Epithelial cell of esophagus (primary cell): ENCODE data around the gene NRXN2.

Source experiments
- DNase-seq: peaks from one replicate; pipeline ENCODE4 v3.0.0; 2010; ENCODE audit warnings: low read depth
- H3K4me3 ChIP-seq: 2 replicates; pipeline ENCODE4 v1.5.1; 2011; ENCODE audit warnings: mild to moderate bottlenecking, low read length, control low read depth
- TF ChIP-seq, protein P1 (sequence below): IDR thresholded peaks from 2 replicates; pipeline ENCODE4 v1.5.1; 2011; ENCODE audit warnings: low read depth, mild to moderate bottlenecking, low read length, control low read depth, inconsistent platforms; ENCODE audit not compliant: insufficient read depth; ENCODE audit errors: missing control alignments

The NRXN2 gene

DNA sequence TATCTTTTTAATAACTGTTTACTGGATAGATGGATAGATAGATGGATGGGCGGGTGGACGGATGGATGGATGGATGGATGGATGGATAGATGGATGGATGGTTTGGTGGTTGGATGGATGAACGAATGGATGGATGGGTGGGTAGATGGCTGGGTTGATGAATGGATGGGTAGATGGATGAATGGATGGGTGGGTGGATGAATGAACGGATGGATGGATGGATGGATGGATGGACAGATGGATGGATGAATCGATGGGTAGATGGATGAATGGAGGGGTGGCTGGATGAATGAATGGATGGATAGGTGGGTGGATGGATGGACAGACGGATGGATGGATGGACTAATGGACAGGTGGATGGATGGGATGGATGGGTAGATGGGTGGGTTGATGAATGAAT, 145.8 kb downstream of the NRXN2 start:
- H3K4me3 ChIP-seq = no peak overlapping the region
- TF ChIP-seq, protein P1, sequence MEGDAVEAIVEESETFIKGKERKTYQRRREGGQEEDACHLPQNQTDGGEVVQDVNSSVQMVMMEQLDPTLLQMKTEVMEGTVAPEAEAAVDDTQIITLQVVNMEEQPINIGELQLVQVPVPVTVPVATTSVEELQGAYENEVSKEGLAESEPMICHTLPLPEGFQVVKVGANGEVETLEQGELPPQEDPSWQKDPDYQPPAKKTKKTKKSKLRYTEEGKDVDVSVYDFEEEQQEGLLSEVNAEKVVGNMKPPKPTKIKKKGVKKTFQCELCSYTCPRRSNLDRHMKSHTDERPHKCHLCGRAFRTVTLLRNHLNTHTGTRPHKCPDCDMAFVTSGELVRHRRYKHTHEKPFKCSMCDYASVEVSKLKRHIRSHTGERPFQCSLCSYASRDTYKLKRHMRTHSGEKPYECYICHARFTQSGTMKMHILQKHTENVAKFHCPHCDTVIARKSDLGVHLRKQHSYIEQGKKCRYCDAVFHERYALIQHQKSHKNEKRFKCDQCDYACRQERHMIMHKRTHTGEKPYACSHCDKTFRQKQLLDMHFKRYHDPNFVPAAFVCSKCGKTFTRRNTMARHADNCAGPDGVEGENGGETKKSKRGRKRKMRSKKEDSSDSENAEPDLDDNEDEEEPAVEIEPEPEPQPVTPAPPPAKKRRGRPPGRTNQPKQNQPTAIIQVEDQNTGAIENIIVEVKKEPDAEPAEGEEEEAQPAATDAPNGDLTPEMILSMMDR = no peak
- DNase-seq = no peak

DNA sequence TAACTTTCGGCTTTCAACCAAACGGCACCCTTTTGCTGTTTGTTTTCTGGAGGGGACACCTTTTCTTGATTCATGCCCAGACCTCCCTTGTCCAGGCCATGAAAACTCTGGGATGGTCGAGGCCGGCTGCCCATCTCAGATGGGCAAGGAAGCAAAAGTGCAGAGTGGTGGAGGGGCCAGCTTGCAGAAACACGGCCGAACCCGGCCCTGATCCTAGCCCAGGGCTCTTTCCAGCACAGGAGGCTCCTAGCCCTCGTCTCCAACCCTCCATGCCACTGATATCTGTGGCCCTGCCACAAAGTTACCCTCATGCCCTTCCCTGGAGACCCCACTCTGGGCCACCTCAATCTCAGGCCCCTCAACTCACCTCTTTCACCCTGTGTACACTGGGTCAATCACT, 150.9 kb downstream of the NRXN2 start:
- DNase-seq = no peak
- TF ChIP-seq, protein P1 = no peak
- H3K4me3 ChIP-seq = no peak overlapping the region

DNA sequence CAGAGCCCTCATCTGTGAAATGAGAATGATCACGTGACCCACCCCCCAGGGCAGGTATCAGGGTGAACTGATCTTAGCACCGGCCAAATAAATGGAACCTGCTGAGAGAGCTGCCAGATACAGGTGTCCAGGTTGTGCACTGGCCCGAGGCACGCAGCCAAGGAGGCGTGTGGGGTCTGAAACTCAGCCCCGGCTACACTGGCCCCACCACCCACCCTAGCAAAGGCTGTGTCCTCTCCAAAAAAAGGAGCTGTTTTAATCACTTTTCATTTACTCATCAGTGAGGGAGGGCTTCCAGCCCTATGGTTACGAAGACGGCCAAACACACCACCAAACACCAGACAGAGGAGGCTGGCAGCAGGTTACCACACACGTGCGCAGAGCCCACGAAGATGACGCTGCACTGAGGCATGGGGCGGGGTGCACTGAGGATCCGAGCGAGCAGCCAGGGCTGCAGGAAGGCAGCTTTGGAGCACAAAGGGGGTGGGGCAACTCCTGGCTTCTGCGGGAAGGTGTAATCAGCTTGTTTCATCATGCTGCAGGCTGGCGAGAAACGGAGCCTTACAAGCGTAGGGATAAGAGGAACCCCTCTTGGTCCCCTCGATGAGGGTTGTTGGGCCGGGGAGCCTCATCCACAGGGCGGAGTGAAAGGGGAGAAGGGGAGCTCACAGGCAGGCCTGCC, 151.4 kb downstream of the NRXN2 start:
- TF ChIP-seq, protein P1 = no peak
- DNase-seq = peak; percentile 96
- no peak overlapping the region for H3K4me3 ChIP-seq

DNA sequence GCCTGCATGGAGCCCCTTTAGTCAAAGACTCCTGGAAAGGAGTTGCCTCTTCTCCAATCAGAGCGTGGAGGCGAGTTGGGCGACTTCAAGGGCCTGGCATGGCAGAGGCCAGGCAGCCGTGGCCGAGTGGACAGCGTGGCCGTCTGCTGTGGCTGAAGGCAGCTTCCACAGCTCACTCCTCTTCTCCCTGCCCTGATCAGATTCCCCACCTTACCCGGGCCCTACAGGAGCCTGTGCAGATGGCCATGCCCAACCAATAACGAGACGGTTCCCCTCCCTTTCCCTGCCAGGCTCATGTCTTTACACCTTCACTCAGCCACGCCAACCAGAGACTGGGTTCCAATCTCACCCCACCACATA, 152.0 kb downstream of the NRXN2 start:
- DNase-seq = no peak
- TF ChIP-seq, protein P1 = no peak
- no peak overlapping the region for H3K4me3 ChIP-seq

DNA sequence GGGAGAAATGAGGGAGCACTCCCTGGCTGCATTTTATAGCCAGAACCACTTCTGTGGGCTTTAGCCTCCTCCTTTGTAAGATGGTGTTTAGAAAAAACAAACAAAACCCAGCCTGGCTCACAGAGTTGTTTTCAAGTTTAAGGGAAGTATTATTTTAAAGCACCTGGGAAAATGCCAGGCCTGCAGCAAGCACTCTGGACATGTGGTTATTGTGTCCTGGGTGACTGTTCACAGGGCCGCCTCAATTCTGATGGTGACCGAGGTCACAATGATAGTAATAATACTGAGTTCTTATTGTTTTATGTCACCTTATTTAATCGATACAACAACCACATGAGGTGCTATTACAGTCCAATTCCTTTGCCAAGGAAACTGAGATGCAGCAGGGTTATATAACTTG, 152.7 kb downstream of the NRXN2 start:
- no peak for DNase-seq
- TF ChIP-seq, protein P1 = no peak
- H3K4me3 ChIP-seq = no peak overlapping the region

DNA sequence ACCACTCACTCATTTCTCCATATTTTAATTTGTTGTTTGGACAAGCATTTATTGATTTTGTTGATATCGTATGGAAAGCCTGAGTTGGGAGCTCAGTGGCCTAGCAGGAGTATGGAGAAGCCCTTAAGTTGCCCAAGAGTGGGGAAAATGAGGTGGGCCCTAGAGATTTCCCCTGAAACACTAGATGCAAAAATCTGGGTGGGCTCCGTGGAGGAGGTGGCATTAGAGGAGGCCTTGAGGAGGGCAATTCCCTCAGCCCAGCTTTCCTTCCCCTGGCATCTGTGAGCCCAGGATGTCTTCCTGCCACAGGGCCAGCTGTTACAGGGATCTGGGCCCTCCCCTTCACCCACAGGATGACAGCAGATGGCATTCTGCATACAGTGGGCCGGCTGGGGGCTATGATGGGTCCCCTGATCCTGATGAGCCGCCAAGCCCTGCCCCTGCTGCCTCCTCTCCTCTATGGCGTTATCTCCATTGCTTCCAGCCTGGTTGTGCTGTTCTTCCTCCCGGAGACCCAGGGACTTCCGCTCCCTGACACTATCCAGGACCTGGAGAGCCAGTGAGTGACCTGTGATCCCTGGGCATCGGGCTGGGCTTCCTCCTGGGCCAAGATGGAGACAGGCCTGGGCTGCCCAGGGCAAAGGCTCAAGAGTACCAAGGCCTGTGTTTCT, 153.6 kb downstream of the NRXN2 start:
- TF ChIP-seq, protein P1 = no peak
- DNase-seq = no peak
- H3K4me3 ChIP-seq = no peak overlapping the region
